ENCODE measurements around the gene TRAPPC2L.

GRCh38 chr16:88835818-88836217, 21.1 kb upstream of the TRAPPC2L start:
- TF ChIP-seq CTCF (IDR thresholded peaks at IDR 0.05; ENCODE audit: insufficient read depth, low read depth, low read length) (no peak), EZH2 (IDR thresholded peaks at IDR 0.05; ENCODE audit: insufficient read depth, low read length) (no peak)
